Stimulated activated CD8-positive, alpha-beta memory T cell treated with anti-CD3 and anti-CD28 coated beads, Interleukin-4, amount 100 ng/mL, for 1 hour (primary cell): ENCODE measurements around the gene SPRY4.
"Not testable (repeated sequence)": the region's sequence is repeated elsewhere in the genome, so short reads cannot be mapped to it uniquely, and the experiment has no call there.

Source experiments
- DNase-seq, 2 donors: peaks; one replicate each; pipeline ENCODE4 v3.0.0-alpha.2; 2020; ENCODE audit warnings: low read depth in 2 of 2, low spot score in 1 of 2

SPRY4 gene

DNA sequence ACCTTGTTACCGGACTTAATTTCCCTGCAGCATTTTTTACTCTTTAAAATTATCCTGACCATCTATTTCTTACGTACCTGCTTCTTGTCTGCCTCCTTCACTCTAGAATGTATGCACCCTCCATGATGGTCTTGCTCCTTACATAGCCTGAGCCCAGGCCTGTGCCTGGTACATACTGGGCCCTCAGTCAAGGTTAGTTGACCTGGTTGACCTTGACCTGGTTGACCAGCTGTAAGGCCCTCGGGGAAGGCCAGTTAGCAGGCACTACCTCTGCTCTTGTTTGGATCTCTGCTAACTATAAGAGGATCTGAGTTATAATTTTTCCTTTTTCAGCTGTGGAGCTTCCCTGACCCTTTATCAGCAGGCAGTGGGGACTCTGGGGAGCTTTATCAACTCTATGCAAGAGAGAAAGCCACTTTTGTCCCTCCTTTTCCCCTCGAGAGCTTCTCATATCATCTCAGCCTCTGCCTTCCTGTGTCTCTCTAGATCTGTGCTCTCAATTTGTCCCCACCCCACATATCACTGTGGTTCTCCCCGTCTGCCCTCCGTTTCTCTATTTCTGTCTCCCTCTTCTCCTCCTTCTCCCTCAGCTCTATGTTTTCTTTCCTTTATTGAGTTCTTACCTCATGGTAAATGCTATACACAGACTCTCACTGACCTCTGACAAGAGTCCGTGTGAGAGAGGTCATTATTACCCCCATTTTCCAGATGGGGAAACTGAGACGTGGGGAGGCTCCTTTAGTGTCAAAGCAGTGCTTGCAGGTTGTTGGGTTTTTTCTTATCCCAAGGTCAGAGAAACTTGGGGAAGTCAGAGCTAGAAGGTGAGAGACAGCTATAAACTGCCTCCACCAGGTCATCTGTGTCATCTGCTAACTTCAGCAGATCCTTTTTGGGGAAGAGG, 28.6 kb downstream of the SPRY4 start:
- no peak for DNase-seq

DNA sequence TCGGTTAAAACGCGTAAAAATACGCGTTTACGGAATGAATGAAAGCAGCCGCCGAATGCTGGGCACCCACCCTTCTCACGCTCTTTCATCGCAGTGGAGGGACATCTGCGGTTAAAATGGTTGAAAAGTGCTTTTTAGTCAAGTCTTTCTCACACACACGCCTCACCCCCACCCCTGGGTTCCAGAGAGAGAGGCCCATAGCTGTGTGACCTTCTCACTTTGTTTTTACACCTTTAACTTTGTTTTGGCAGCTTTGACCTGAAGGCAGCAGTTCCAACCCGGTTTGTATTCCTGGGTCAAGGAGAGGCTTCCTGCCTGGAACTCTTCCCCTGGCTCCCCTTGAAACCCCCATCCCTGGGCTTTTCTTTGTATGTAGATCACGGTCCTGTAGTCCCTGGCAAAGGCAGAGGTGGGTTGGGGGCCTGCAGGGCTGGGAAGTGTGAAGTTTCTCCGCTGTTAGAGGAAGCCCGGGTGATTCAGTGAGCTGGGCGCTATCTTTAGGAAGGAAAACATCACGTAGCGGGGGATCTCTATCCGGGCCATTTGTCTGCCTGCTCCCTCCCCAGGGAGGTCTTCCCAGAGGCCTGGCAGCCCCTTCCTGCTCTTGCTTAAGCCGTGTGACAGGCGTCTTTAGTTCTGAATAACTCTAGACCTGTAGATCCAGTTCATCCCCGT, 29.6 kb downstream of the SPRY4 start:
- no peak for DNase-seq

DNA sequence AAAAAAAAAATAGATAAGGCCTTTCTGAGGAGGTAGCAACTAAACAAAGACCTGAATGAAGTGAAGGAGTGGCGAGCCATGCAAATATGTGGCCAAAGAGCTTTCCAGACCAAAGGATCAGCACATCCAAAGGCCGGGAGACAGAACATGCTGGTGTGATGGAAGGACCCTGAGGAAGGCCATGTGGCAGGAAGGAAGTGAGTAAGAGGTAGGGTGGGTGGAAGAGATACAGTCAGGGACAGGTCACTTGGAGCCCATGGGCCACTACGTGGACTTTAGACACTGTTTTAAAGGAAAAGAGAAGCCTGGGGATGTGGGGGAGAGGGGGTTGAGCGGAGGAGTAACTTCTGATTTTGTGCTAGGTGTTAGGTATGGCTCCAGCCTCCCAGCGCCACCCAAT, 31.3 kb downstream of the SPRY4 start:
- DNase-seq = no peak

DNA sequence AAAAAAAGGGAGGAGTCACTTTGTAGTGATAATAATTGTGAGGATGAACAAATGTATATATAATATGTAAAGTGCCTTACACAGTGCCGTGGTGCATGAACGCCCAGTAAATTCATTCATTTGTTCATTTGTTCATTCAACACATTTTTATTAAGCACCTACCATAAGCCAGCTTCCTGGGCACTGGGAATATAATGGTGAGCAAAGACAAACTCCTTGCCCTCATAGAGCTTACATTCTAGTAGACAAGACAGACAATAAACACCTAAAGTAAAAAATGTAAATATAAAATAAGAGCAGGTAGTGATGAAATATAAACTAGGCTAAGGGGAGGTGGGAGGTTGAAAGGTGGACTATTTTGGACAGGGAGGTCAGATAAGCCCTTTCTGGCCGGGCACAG, 32.0 kb downstream of the SPRY4 start:
- no peak for DNase-seq

DNA sequence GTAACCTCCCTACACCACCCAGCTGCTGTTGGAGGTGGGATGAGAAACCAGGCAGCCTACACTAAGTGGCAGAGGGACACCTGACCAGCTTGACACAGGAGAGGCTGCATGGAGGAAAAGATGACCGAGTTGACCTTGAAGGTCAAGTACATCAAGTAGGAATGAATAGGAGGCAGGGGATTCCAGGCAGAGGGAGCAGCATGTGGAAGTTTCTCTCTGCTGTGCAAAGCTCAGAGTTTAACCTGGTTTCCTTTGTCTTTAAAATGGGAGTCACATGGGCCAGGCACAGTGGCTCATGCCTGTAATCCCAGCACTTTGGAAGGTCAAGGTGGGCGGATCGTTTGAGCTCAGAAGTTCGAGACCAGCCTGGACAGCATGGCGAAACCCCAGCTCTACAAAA, 32.6 kb downstream of the SPRY4 start:
- no peak for DNase-seq

DNA sequence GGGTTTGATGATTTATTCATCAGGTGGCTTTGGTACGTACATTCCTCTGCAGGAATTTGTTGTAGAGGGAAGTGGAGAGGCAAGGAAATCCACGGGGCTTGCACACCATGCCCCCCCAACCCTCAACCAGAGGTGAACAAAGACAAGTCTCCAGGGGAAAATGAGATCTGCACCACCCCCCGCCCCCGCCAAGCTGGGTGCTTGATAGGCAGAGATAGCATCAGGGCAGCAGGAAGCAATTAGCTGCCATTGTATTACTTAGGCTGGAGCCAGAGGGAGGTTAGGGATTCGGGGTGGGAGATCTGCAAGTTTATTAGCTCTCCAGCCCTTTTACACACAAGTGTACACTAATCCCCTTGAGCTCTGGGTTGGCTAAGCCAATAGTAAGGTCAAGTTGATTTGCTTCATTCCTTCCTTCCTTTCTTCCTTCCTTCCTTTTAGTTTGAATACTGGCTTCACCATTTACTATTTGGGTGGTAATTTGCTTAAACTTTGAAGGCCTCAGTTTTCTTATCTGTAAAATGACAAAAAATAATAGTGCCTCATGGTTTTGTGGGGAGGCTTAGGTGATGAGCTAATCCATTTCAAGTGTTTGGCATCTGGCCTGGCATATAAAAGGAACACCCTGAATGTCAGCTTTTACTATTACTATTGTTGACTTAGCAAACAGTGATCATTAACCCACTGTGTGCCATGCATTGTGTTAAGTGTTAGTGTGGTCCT, 34.1 kb downstream of the SPRY4 start:
- DNase-seq = no peak

DNA sequence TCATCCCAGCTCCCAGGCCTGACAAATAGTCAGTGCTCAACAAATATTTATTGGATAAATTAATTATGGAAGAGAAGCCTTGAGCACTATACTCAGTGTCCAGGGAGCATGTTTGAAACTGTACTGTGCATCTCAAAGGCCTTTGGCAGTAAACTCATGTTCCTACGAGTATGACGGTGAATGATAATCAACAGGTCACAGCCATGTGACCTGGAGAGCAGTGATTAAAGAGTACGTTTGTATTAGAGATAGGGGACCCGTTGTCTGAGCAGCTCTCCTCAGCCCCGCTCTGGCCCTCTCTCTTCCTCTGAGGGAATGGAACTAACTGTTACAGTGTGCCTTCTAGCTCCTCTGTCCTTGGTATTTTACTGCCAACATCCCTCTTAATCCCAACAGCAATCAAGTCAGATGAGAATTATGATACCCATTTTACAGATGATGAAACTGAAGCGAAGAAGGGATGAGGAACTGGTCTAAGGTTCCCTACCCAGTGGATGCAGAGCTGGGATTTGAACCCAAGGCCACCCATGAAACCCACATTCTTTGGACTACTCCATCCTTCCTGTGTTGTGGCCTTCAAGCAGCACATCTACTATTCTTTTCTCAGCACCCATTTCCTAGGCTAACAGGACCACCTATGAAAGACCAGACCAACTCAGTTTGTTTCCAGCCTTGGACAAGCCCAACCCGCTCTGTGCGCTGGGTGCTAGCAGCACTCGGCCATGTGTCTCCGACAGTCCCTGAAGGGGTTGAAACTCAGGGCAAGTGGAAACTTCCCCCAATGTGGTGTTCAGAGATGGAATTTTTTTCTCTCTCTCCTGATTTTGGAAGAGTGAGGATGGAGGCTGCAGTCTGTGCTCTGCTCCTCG, 34.9 kb downstream of the SPRY4 start:
- DNase-seq = no peak

DNA sequence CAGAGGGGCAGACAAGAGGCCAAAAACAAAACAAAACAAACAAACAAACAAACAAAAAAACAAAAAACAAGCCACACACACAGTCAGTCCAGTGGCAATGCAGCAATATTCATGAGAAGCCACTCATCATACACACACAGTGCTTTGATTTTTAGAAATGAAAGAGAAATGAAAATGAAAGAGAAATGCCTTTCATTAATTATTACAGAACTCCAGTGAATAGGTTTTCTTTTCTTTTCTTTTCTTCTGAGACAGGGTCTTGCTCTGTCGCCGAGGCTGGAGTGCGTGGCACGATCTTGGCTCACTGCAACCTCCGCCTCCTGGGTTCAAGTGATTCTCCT, 36.9 kb downstream of the SPRY4 start:
- no peak for DNase-seq

DNA sequence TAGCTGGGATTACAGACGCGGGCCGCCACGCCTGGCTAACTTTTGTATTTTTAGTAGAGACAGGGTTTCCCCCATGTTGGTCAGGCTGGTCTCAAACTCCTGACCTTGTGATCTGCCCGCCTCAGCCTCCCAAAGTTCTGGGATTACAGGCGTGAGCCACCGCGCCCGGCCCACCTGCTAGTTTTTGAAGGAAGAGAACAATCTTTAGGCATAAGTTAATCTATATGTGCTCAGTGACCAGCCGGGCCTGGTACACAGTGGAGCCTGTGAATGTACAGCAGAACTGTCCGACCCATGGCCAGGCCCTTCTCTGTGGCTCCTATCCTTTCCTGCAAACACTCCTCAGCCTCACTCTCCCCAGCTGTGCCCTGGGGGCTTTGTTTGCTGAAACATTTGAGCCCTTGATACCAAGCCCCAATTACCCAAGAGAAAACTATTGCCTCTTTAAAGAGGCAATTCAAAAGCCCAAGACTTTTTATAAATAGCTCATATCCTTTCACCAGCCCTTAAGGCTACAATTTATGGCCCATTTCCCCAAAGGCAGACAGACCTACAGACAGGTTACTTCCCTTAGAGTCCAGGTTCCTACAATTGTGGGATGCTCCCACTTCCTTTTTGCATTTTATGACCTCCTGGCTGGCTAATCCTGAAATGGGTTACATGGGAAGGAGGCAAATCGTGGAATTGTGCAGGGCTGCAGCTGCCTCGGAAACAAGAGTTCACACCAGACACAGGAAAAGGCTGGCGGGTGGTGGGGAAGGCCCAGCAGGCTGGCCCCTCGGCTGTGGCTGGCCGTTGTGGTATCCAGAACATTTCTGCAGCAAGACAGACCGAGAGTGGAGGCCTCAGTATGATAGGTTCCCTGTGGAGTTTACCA, 37.5 kb downstream of the SPRY4 start:
- DNase-seq = no peak

DNA sequence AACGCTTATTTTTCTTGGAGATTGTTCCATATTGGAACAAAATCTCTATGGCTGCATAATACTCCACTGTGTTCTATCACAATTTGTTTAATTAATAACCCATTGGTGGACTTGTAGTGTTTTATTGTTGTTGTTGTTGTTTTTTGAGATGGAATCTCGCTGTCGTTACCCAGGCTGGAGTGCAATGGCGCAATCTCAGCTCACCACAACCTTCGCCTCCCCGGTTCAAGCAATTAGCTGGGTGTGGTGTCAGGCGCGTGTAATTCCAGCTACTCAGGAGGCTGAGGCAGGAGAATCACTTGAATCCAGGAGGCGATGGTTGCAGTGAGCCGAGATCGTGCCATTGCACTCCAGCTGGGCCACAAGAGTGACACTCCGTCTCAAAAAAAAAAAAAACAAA, 38.7 kb downstream of the SPRY4 start:
- no peak for DNase-seq

DNA sequence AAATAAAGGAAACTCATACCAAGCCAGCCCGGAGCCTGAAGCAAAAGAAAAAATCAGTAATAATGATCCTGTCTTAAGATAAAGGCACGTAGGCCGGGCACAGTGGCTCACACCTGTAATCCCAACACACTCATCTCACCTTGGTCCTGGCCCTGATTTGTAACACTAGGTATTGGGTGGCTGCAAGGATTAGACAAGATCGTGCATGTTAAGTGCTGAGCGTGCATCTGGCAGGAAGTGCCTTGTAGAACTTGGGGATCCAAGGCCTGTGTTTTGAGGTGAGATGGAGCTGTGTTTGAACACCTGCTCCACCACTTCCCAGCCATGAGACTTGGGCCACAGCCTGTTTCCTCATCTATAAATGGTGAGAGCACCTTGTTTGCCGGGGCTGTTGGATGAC, 41.5 kb downstream of the SPRY4 start:
- DNase-seq = no peak

DNA sequence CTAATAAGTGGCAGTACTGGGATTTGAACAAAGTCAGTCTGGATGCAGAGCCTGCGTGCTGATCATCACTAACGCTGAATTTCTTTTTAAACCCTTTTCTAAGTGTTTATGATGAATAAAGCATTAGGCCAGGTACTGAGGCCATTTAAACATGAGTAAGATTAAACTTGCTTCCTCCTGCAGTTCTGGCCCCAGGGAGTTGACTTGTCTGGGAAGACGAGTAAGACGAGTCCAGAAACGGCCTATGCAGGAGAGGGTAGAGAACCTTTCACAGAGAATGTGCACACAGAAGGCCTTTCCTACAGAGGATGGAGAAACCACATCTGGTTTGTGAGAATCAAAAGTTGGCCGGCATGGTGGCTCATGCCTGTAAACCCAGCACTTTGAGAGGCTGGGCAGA, 42.9 kb downstream of the SPRY4 start:
- DNase-seq = no peak

DNA sequence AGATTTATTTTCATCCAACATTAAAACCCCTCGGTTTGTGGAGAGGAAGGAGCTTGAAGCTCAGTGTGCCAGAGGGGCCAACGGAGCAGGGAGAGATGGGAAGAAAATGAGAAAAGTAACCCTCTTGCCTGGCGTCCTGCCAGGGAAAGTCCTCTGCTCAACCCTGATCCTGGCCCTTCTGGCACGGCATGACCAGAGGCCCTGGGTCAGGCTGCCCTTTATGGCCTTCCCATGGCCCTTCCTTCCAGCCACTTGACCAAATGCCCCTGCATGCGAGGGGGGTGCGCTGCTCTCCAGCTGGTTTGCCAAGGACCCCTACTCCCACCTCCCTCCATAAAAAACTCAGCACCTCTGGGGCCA, 43.8 kb downstream of the SPRY4 start:
- no peak for DNase-seq

DNA sequence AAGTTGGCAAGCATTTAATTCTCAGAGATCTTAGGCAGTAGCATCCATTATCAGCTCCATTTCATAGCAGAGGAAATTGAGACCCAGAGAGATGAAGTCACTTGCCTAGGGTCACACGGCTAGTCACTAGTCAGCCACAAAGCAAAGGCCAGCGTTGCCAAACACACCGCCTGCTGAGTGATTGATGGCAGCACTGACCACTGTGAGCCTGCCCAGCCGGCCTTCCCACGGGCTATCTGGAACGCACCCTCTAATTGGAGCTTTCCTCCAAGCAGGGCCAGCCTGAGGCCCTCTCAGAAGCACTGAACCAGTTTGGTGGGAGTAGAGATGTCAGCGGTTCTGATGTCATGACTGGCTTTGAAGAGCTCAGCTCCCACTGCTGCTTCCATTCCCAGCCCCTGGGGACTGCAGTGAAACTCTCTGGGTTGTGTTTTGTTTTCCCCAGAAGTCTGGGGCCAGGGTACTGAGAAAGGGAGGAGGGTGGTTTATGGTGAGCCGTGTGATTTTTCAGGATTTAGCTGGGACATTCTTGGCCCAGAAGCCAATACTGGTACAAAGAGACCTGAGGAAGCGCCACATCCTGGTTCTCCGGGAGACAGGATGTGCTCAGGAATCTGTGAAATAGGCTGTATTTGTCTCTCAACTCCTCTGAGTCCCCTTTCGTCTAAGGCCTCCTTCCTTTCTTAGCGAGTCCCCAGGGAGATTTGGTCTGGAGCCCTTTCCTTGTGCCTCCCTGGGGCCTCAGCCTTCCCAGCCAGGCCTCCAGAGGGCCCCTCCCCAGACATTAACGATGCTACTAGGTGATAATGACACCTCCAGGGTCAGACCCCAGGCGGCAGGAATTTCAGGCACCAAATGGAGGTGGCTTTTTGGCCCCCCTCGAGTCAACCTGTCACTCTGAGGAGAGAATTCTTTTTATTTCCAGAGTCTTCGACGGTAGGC, 44.5 kb downstream of the SPRY4 start:
- DNase-seq = no peak

DNA sequence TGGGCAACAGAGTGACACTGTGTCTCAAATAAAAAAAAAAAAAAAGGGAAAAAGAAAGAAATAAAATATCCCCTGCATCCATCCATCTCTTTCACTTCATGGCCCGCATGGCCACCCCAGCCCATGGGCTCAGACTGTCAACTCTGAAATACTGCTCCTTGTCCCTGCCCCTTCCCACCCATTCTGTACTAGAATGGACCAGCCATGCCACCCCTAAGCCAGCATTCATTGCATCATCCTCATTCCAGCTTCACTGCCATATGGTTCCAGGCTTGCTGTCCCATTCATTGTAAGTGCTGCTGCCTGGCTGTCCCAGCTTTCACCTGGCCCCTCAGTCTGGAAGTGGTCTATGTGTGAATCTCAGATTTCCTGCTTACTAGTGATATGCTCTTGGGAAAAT, 46.2 kb downstream of the SPRY4 start:
- DNase-seq = no peak

DNA sequence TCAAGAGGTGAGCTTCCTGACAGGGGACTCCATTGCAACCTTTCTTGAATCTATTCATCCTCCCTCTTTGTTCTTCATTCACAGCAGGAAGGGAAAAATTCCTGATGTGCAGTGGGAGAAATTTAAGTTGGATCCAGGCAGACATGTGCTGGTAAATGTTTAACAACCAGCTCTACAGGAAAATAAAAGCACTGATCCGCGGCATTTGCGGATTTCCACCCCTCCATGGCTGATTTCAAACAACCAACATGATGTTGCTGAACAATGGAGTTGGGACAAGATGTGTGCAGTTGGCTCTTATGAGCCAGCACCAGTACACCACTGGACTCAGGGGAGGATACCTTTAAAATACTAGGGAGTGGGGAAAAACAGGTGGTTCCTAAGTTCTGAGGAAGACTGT, 47.0 kb downstream of the SPRY4 start:
- DNase-seq = no peak

DNA sequence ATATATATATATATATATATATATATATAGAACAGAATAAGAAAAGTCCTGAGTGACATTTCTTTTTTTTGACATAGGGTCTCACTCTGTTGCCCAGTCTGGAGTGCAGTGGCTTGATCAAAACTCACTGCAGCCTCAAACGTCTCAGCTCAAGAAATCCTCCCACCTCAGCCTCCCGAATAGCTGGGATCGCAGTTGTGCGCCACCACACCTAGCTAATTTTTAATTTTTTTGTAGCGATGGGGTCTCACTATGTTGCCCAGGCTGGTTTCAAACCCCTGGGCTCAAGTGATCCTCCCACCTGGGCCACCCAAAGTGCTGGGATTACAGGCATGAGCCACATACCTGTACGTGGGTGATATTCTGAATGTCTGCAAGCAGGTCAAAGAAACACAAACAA, 48.3 kb downstream of the SPRY4 start:
- DNase-seq = no peak

DNA sequence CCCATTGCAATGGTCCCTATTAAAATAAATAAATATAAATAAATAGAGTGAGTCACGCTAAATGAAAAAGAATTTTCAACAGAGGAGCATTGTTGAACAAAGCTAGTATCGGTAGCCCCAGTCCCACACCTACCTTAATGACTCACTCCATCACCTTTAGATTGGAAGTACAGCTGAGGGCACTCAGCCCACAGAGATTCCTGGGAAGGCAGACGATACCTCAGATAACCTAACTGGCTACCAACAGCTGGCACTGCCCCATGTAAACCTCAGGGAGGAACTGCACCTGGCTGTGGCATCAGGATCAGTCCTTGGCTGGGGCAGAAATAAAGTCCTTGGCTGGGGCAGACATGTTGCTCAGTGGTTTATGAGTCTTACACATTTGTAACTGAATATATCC, 49.3 kb downstream of the SPRY4 start:
- DNase-seq = no peak

DNA sequence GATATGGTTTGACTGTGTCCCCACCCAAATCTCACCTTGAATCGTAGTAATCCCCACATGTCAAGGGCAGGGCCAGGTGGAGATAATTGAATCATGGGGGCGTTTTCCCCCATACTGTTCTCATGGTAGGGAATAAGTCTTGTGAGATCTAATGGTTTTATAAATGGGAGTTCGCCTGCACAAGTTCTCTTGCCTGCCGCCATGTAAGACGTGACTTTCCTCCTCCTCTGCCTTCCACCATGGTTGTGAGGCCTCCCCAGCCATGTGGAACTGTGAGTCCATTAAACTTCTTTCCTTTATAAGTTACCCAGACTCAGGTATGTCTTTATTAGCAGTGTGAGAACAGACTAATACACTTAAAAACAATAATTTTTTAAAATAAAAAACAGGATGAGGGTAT, 52.2 kb downstream of the SPRY4 start:
- not testable (repeated sequence) for DNase-seq
